ENCODE data around the gene UBE2E1.
A peak's percentile ranks its signal among the peaks of the same experiment; 100 is the strongest.
"Not testable (repeated sequence)": the region's sequence is repeated elsewhere in the genome, so short reads cannot be mapped to it uniquely, and the experiment has no call there.

UBE2E1 gene

DNA sequence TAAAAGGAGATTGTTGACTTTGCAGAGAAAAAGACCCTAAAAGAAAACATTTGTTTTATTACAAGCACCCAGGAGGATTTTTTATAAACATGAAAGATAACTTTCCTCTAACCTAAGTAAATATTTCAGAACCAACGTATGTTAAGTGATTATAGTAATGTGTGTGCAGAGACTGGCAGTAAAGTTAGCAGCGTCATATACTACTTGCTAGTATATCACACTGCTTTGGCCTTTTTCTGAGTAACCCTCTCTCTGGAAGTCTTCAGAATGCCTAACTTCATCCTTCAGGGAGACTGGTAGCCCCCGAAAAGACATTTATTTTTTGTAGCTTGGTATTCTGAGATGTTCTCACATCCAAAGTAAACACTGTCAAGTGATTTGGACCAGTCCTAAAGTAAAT, 17.9 kb downstream of the UBE2E1 start:
- DNase-seq: no peak

DNA sequence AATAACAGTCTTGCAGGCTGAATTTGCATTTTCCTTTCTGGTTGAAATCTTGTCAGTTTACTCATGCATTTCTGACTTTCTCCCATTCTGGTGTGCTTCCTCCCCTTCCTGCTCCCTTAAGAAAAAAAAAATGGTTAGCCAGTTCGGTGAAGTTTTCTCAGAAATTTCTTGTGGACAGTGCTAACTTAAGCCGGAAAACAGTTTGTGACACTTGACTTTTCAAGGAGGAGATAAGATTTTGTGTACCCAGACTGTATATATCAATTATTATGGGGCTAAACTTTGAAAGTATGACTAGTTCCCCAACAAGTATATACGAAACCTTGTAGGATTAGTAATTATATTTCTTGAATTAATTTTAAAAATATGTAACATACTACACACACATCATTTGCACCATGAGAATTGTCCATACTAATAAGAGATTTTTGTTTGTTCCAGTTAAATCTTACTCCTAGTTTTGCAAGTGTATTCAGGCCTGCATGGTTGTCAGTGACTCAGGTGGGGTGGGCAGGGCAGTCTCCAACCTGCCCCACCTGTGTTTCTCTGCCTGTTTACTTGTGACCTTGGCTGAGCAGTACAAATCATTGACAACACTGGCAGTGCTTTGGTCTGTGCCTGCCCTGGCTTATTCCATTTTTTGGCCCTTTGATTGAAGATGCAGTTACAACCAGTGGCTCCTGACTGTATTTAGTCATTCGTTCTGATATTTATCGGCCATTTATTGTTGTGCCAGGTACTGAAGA, 19.1 kb downstream of the UBE2E1 start:
- no peak for DNase-seq

- DNase-seq: no peak
These were observed 20.0 kb downstream of the UBE2E1 start for GRCh38 chr3:23825802-23826201.

DNA sequence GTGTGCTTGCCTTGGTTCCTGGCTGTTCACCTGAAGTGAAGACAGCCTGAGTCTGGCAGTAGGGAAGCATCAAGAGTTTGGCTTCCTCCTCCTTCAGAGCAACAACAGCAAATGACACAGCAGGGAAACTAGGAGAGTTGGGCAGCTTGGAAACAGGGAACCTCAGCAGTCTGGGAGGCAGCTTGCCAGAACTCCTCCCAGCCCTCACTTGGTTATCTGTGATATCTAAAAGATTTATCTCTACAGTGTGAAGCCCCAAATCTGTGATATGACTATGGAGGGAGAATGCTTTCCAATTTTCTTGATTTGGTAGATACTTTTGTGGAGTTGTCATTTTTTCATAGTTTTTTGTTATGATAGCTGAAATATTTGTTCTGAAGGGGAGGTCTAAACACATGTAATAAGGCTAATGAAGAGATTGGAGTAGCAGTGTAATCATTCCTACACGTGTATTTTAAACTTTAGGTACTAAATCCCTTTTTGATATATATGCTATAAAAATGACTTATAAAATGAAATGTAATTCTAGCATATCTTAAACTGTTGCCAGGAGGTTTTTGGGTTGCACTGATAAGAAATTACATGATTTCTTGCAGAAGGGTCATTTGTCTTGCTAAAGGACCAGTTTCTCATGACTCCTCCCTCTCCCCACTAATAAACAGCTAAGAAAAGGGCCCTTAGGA, 20.8 kb downstream of the UBE2E1 start:
- DNase-seq: no peak

GRCh38 chr3:23829242-23829934, 23.6 kb downstream of the UBE2E1 start:
- no peak for DNase-seq

DNA sequence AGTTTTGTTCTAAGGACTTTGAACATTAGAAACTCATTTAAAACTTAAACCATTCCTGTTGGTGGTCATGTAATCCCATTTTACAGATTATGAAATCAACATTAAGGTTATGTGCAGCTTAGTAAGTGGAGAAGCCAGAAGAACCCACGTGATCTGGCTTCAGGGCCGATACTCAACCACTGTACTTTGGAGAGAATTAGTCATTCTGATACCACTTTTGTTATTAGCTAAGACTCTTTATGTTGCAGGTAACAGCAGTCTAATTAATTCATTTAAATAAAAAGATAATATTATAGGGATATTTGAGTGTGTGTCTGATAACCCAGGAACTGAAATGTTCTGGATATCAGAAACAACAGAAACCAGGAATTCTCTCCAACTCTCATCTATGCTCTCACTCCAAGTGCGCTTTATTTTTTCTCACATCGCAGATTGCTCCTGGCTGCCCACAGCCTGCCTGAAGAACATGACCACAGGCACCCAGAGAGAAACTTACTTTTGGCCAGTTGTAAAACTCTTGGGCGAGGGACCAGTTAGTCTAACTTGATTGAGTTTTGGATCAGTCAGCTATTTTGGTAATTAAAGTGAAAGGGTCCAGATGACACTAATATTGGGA, 25.2 kb downstream of the UBE2E1 start:
- DNase-seq: no peak

DNA sequence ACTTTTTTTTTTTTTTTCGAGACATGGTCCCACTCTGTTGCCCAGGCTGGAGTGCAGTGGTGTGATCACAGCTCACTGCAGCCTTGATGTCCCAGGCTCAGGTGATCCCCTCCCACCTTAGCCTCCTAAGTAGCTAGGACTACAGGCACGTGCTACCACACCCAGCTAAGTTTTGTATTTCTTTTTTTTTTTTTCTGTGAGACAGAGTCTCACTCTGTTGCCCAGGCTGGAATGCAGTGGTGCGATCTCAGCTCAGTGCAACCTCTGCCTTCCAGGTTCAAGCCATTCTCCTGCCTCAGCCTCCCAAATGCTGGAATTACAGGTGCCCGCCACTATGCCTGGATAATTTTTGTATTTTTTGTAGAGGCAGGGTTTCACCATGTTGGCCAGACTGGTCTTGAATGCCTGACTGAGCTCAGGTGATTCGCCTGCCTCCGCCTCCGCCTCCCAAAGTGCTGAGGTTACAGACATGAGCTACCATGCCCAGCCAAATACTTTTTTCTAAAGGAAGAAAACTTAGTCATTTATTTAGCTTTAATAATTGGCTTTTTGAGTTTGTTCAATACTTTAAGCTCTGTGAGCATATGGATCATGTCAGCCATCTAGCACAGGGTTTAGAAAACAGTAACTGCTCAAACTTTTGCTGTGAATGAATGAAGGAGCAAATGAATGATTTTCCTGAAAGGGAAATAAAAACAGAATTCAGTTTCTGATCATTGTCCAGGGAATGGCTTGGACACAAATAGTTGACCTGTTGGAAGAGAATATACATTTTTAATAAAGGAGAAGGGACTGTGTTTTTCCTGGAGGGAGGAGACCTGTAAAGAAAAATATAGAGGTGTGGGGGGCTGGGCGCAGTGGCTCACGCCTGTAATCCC, 26.0 kb downstream of the UBE2E1 start:
- DNase-seq: no peak

DNA sequence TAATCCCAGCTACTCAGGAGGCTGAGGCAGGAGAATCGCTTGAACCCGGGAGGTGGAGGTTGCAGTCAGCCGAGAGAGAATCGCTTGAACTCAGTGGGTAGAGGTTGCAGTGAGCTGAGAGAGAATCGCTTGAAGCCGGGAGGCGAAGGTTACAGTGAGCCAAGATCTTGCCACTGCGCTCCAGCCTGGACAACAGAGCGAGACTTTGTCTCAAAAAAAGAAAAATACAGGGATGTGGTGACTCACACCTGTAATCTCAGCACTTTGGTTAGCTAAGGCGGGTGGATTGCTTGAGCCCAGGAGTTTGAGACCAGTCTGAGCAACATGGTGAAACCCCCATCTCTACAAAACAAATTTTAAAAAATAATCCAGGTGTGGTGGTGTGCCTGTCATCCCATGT, 26.8 kb downstream of the UBE2E1 start:
- DNase-seq: no peak

DNA sequence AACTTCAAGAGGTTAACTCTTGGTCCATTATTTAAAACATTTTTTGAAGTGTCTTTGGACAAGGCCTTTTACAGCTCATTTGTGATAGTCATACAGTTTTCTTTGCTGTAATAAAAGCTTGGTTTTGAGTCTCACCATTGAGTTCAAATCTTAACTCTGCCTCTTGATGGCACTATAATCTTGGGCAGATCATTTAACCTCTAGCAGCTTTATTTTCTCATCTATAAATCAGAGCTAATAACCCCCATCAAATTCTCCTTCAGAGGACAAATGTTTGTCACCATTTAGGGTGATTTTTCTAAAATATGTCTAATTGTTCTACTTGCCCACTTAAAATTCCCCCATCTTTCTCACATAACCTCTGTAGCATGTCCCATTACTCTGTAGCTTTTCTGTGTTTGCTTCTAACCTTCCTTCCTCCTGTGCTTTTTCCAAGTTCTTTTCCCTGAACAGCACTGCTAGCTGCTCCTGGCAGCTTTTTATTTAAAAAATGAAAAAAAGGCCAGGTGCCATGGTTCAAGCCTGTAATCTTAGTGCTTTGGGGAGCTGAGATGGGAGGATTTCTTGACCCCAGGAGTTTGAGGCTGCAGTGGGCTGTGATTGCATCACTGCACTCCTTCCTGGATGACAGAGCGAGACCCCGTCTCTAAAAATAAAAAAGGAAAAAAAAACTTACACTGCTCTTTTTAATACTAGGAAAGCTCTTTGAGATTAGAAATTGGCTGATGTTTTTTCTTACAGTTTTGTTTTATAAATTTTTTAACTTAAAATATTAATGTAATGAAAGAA, 28.5 kb downstream of the UBE2E1 start:
- peak; percentile 32 for DNase-seq

- no peak for DNase-seq
These were observed 29.3 kb downstream of the UBE2E1 start for GRCh38 chr3:23835087-23835486.

DNA sequence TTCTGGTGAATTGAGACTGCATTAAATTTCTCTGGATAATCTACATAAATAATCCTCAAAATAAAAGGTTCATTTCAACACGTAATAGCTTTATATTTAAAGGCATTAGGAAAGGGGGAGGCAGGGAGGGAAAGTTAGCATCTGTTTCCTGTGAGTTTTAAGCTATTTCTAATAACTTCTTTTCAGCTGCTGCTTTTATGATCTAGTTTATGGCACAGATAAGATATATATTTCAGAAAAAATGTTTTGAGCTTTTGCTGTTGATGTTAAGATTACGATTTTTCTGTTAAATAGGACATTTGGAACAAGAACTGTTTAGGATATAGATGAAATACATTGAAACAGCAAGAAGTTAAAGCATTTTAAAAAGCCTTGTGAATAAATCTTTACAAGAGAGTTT, 30.0 kb downstream of the UBE2E1 start:
- DNase-seq: no peak

DNA sequence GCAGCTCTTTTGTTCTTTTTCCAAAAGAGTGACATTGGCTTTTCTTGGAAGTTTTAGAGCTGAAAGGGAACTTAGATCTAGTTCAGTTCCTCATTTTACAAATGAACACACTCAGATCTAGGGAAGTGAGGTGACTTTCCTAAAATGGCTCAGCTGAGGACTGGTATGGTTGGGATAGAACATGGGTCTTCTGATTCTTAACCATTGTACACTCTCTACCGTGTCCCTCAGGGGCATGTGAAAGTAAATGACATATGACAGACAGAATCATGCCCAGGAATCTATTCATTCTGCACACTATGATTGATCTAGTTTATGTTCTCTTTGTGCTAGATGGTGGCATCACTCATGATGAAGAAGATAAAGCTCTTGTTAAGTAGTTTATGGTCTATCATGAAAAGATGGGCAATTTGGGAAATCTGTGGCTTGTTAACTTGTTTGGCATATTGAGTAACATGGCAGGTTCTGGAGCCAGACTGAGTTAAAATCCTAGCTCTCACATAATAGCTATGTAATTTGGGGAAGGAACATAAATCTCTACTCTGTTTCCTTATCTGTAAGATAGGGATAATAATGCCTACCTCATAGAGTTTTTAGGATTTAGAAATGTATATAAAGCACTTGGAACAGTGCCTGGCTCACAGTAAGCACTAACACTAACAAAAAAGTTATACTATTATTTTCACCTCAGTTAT, 30.9 kb downstream of the UBE2E1 start:
- peak; percentile 44 for DNase-seq

DNA sequence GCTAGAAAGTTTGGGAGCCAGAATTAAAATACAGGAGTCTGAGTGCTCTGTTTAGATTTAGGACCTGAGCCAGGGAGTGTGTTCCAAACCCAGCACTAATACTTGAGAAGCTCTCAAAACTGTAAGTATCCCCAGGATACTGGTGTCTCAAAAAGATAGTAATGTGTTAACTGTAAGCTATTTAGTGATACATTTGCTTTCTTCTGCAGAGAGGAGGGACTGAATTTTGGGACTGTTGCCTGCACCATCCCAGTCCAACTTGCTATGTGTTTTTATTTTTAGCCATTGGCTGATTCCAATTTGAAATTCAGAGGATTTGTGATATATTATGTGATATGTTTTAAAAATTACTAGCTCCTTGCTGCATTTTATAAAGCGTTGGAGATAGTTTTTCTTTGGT, 31.5 kb downstream of the UBE2E1 start:
- DNase-seq: no peak

DNA sequence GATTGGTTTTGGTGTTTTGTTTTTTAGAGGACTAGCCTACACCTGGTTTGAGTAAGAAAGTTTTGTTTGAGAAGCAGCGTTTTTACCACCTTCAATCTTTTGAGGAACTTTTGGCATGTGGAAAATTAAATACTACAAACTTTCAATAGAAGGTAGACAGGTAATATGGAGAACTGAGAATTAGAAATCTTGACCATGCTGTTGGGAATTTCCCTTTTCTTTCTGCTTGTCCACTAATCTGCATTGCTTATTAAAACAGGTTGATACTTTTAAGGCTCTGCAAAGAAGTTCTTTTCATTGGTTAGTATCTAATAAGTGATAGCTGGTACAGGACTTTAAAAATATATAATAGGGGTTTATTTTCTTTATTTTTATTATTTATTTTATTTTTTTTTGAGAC, 31.9 kb downstream of the UBE2E1 start:
- DNase-seq: no peak

GRCh38 chr3:23840521-23840920, 34.8 kb downstream of the UBE2E1 start:
- DNase-seq: no peak

DNA sequence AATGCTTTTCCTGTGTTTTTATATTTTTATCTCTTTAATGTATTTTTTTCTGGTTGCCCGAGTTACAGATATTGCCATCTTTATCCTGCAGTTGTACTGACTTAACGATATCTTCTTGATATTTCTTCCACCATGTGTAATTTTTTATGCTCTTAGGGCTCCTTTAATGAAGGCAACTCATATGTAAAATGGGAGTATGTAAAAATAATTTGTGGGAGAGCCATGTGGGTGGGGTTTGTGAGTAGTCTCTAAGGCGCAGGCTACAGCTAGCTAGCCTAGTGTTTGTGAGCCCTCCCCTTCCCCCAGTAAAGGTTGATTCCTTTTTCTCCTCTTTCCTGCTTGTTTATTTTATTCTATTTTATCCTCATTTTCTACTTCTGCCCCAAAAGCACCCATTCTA, 38.1 kb downstream of the UBE2E1 start:
- DNase-seq: no peak

DNA sequence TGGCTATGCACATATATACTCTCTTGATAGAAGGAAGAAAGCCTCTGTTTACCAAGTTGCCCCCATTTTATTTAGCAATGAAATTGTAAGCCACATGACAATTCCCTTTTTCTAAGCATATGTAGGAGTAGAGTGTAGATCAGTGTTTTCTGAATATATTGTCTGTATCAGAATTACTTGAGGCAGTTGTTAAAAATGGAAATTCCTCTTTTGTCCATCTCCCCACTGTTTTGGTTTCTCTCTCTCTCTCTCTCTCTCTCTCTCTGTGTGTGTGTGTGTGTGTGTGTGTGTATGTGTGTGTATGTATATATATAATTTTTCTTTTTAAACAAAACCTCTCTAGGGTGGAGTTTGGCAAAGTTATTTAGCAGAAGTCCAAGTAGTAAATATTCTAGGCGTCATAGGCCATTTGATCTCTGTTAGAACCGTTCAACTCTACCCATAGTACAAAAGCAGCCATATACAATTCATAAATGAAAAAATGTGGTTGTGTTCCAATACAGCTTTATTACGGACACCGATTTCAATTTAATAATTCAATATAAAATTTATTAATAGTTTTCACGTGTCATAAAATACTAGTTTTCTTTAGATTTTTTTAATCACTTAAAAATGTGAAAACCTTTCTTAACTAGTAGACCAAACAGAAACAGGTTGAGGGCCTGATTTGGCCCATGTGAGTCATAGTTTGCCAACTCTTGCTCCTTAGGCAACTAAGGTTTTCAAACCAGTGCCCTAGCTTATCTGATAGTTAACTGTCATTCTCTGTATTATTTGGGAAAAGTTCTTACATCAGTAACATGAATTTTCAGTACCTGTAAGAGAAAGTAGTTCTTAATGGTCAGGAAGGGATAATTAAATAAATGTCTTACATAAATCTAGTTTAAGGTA, 39.8 kb downstream of the UBE2E1 start:
- no peak for DNase-seq

DNA sequence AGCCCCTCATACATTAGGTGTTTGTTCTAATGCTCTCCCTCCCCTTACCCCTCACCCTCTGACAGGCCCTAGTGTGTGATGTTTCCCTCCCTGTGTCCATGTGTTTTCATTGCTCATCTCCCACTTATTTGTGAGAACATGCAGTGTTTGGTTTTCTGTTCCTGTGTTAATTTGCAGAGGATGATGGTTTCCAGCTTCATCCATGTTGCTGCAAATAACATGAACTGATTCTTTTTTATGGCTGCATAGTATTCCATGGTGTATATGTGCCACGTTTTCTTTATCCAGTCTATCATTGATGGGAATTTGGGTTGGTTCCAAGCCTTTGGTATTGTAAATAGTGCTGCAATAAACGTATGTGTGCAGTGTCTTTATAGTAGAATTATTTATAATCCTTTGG, 43.7 kb downstream of the UBE2E1 start:
- not testable (repeated sequence) for DNase-seq

DNA sequence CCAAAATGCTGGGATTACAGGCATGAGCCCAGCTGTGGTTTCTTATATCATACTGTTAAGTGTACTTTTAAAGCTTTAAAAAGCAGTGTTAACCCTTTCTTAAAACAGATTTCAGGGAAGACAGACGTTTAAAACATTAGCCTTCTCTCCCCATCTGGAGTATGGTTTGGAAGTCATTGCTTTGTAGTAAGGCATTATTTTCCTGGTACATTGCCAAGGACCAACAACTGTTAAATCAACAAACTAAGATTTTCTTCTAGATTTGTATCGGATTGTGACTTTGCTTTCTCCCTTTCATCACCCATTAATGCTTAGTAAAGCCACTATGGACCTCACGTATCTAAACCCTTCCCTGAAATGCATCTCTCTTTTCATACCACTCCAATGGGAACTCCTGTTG, 50.5 kb downstream of the UBE2E1 start:
- no peak for DNase-seq

Measured in midbrain (tissue), 1 donor.